HepG2 (cell line): ENCODE data around the gene VTI1B. TPM values are rescaled to one million over a fixed set of nuclear protein-coding genes. Genes with fewer than 3 reads are reported as not detected.

Experiments
- BRF2 ChIP-seq: sonication (generic); formaldehyde crosslinking; IDR thresholded peaks from 2 replicates; pipeline ENCODE4 v1.8.1; 2022; ENCODE audit warnings: mild to moderate bottlenecking, missing genetic modification reagents
- ELF4 ChIP-seq: sonication (generic); formaldehyde crosslinking; IDR thresholded peaks from 2 replicates; pipeline ENCODE4 v1.5.0; 2020; ENCODE audit warnings: missing genetic modification reagents, mild to moderate bottlenecking, moderate library complexity, borderline replicate concordance
- FOXP4 ChIP-seq: sonication (generic); formaldehyde crosslinking; IDR thresholded peaks from 2 replicates; pipeline ENCODE4 v1.4.0; 2020; ENCODE audit warnings: missing genetic modification reagents
- HDAC2 ChIP-seq: sonication (generic); formaldehyde crosslinking; IDR thresholded peaks from 2 replicates; pipeline ENCODE4 v1.4.0; 2020; ENCODE audit warnings: missing genetic modification reagents
- HMGXB4 ChIP-seq, 2 experiments: sonication (generic) in 1 of 2; formaldehyde crosslinking in 1 of 2; IDR thresholded peaks; 2 replicates each; pipeline versions ENCODE4 v1.4.0 to v1.6.1; 2018 to 2020; ENCODE audit warnings: missing genetic modification reagents in 2 of 2, borderline replicate concordance in 1 of 2, low read depth in 1 of 2, mild to moderate bottlenecking in 1 of 2, missing biosample characterization in 1 of 2
- IKZF1 ChIP-seq: fragments of 450-650 bp; IDR thresholded peaks from 2 replicates; pipeline ENCODE4 v1.7.1; 2016
- REPIN1 ChIP-seq: sonication (generic); formaldehyde crosslinking; IDR thresholded peaks from 2 replicates; pipeline ENCODE4 v1.8.0; 2022; ENCODE audit warnings: missing genetic modification reagents, low read depth, mild to moderate bottlenecking, borderline replicate concordance
- SP1 ChIP-seq, 2 experiments: fragments of 450-650 bp in 1 of 2; sonication (generic) in 1 of 2; formaldehyde crosslinking in 1 of 2; IDR thresholded peaks; 2 replicates each; pipeline versions ENCODE4 v1.4.0 to v1.6.1; 2016 to 2020; ENCODE audit warnings: missing genetic modification reagents in 1 of 2
- TAF1 ChIP-seq: sonication (generic); formaldehyde crosslinking; IDR thresholded peaks from 2 replicates; pipeline ENCODE4 v1.4.0; 2020; ENCODE audit warnings: missing genetic modification reagents
- TBX2 ChIP-seq: sonication (generic); formaldehyde crosslinking; IDR thresholded peaks from 2 replicates; pipeline ENCODE4 v1.5.0; 2020; ENCODE audit warnings: missing genetic modification reagents, mild to moderate bottlenecking, borderline replicate concordance
- ZKSCAN1 ChIP-seq: fragments of 150-350 bp; IDR thresholded peaks from 2 replicates; pipeline ENCODE4 v1.6.1; 2014; ENCODE audit warnings: low read length
- ZNF142 ChIP-seq: sonication (generic); formaldehyde crosslinking; IDR thresholded peaks from 2 replicates; pipeline ENCODE4 v1.4.0; 2020; ENCODE audit warnings: missing genetic modification reagents
- ZNF335 ChIP-seq: sonication (generic); formaldehyde crosslinking; IDR thresholded peaks from 2 replicates; pipeline ENCODE4 v1.4.0; 2020; ENCODE audit warnings: missing genetic modification reagents
- ZNF629 ChIP-seq: sonication (generic); formaldehyde crosslinking; conservative IDR thresholded peaks from 2 replicates; pipeline ENCODE4 v1.5.0; 2020; ENCODE audit warnings: missing genetic modification reagents
- ZNF772 ChIP-seq: sonication (generic); formaldehyde crosslinking; IDR thresholded peaks from 2 replicates; pipeline ENCODE4 v1.5.0; 2020; ENCODE audit warnings: mild to moderate bottlenecking, missing genetic modification reagents
- polyA plus RNA-seq, 8 experiments: library from polyadenylated mRNA; depleted of rRNA in 3 of 8; stranded (reverse) in 7 of 8; unstranded in 1 of 8; fragments of >200 nt; fragmentation: Illumina TruSeq in 4 of 8; extraction: Trizol in 4 of 8; gene quantifications; 2 replicates each; pipeline versions ENCODE4 v1.2.1 to v1.2.3, GENCODE V29; 2011 to 2016; ENCODE audit warnings: low read depth in 4 of 8, missing spikeins in 1 of 8, mixed read lengths in 1 of 8; ENCODE audit not compliant: insufficient read depth in 1 of 8
- total RNA-seq, 5 experiments: library from RNA; depleted of rRNA; stranded (reverse); fragments of >200 nt; fragmentation: Illumina TruSeq; extraction: Trizol; gene quantifications; 2 replicates each; pipeline ENCODE4 v1.2.3, GENCODE V29; 2016; ENCODE audit warnings: low read depth in 1 of 5

Gene VTI1B
- total and polyA plus RNA-seq, 2 of the 13 experiments (the other 11 are each of a cell fraction or from before 2014, with no cell fraction given) = 39.0 to 103 TPM

GRCh38 chr14:67599698-67600561, 74.5 kb downstream of the VTI1B start, which contains the start of gene PIGH (continued):
- TF ChIP-seq TBX2 (peak; percentile 84), ZNF772 (CRISPR knock-in tag) (peak; percentile 53; the same call in 1 of the 2 replicates), ZKSCAN1 (no peak), ZNF335 (CRISPR knock-in tag) (peak; percentile 35; the same call in 1 of the 2 replicates), HDAC2 (CRISPR knock-in tag) (peak; percentile 34; the same call in 1 of the 2 replicates), IKZF1 (no peak), ZNF629 (CRISPR knock-in tag) (no peak), REPIN1 (CRISPR knock-in tag) (peak; percentile 85), TAF1 (CRISPR knock-in tag) (peak; percentile 78), ELF4 (CRISPR knock-in tag) (peak; percentile 73; the same call in 1 of the 2 replicates), FOXP4 (no peak), HMGXB4 (CRISPR knock-in tag; IDR thresholded peaks at IDR 0.05; ENCODE audit: borderline replicate concordance in 1 of 2, low read depth in 1 of 2) (peak; percentile 94 to 95), ZNF142 (peak; percentile 83; the same call in 1 of the 2 replicates), BRF2 (CRISPR knock-in tag) (peak; percentile 62; the same call in 1 of the 2 replicates), SP1 (IDR thresholded peaks at IDR 0.05) (no peak), SP1 (CRISPR knock-in tag; IDR thresholded peaks at IDR 0.05) (peak; percentile 60; the same call in 1 of the 2 replicates)
